GM23338 (cell line): ENCODE results near the gene MON1B.

ENCODE experiments used
- CTCF ChIP-seq, 2 experiments: fragments of 200-600 bp in 1 of 2; sonication (generic) in 1 of 2; conservative IDR thresholded peaks; 2 replicates each; pipeline versions ENCODE4 v1.5.1 to v1.6.1; 2016 to 2017; ENCODE audit warnings: antibody characterized with exemption in 2 of 2, low read depth in 2 of 2, mild to moderate bottlenecking in 2 of 2, moderate library complexity in 1 of 2
- EZH2phosphoT487 ChIP-seq: fragments of 200-600 bp; sonication (generic); IDR thresholded peaks from one replicate; pipeline ENCODE4 v1.8.1; 2018; ENCODE audit warnings: antibody characterized with exemption; ENCODE audit not compliant: unreplicated experiment
- TF ChIP-seq, protein P1 (sequence below): IDR thresholded peaks from one replicate; pipeline ENCODE4 v1.6.1; 2018; ENCODE audit warnings: antibody characterized with exemption; ENCODE audit not compliant: unreplicated experiment

GRCh38 chr16:77183137-77183536 lies 7.9 kb upstream of the MON1B start:
- TF ChIP-seq CTCF (conservative IDR thresholded peaks at IDR 0.05; ENCODE audit: low read depth in 2 of 2) (no peak), EZH2phosphoT487 (no peak)
- TF ChIP-seq, protein P1, sequence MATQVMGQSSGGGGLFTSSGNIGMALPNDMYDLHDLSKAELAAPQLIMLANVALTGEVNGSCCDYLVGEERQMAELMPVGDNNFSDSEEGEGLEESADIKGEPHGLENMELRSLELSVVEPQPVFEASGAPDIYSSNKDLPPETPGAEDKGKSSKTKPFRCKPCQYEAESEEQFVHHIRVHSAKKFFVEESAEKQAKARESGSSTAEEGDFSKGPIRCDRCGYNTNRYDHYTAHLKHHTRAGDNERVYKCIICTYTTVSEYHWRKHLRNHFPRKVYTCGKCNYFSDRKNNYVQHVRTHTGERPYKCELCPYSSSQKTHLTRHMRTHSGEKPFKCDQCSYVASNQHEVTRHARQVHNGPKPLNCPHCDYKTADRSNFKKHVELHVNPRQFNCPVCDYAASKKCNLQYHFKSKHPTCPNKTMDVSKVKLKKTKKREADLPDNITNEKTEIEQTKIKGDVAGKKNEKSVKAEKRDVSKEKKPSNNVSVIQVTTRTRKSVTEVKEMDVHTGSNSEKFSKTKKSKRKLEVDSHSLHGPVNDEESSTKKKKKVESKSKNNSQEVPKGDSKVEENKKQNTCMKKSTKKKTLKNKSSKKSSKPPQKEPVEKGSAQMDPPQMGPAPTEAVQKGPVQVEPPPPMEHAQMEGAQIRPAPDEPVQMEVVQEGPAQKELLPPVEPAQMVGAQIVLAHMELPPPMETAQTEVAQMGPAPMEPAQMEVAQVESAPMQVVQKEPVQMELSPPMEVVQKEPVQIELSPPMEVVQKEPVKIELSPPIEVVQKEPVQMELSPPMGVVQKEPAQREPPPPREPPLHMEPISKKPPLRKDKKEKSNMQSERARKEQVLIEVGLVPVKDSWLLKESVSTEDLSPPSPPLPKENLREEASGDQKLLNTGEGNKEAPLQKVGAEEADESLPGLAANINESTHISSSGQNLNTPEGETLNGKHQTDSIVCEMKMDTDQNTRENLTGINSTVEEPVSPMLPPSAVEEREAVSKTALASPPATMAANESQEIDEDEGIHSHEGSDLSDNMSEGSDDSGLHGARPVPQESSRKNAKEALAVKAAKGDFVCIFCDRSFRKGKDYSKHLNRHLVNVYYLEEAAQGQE = no peak
